H9 (cell line): Measurements from ENCODE around the gene MYMK. TPM values are rescaled to one million over a fixed set of nuclear protein-coding genes. Genes with fewer than 3 reads are reported as not detected.

Source experiments
- DNase-seq: peaks from one replicate; pipeline ENCODE4 v3.0.0-alpha.2; 2017
- H2AFZ ChIP-seq: one replicate; pipeline ENCODE4 v1.6.1; 2013; ENCODE audit warnings: mild to moderate bottlenecking, low read length, control low read depth, moderate library complexity
- H2AK5ac ChIP-seq: 2 replicates; pipeline ENCODE4 v1.6.1; 2013; ENCODE audit warnings: low read length, control low read depth, mixed read lengths; ENCODE audit not compliant: insufficient read length
- H2BK120ac ChIP-seq: one replicate; pipeline ENCODE4 v1.6.1; 2013; ENCODE audit warnings: low read depth, mild to moderate bottlenecking, low read length, control low read depth, inconsistent platforms; ENCODE audit not compliant: poor library complexity, severe bottlenecking
- H2BK12ac ChIP-seq: 2 replicates; pipeline ENCODE4 v1.6.1; 2013; ENCODE audit warnings: low read length, control low read depth, mixed read lengths, low read depth; ENCODE audit not compliant: insufficient read length
- H2BK15ac ChIP-seq: 2 replicates; pipeline ENCODE4 v1.6.1; 2013; ENCODE audit warnings: low read depth, low read length, control low read depth
- H2BK20ac ChIP-seq: one replicate; pipeline ENCODE4 v1.6.1; 2013; ENCODE audit warnings: low read depth, mild to moderate bottlenecking, low read length, control low read depth, inconsistent platforms; ENCODE audit not compliant: poor library complexity, severe bottlenecking
- H2BK5ac ChIP-seq: 2 replicates; pipeline ENCODE4 v1.6.1; 2013; ENCODE audit warnings: low read length, control low read depth, mixed read lengths; ENCODE audit not compliant: insufficient read length
- H3K14ac ChIP-seq: 2 replicates; pipeline ENCODE4 v1.6.1; 2013; ENCODE audit warnings: low read length, control low read depth; ENCODE audit not compliant: insufficient read depth
- H3K18ac ChIP-seq: 2 replicates; pipeline ENCODE4 v1.6.1; 2013; ENCODE audit warnings: low read depth, mild to moderate bottlenecking, mixed read lengths, low read length, control low read depth; ENCODE audit not compliant: insufficient read length
- H3K23ac ChIP-seq: 2 replicates; pipeline ENCODE4 v1.6.1; 2013; ENCODE audit warnings: low read length, control low read depth, mixed read lengths, low read depth; ENCODE audit not compliant: insufficient read length
- H3K23me2 ChIP-seq: 2 replicates; pipeline ENCODE4 v1.6.1; 2013; ENCODE audit warnings: low read depth, mild to moderate bottlenecking, mixed read lengths, low read length, control low read depth; ENCODE audit not compliant: insufficient read length, poor library complexity, severe bottlenecking
- H3K27ac ChIP-seq: 2 replicates; pipeline ENCODE4 v1.5.1; 2013; ENCODE audit warnings: low read length, control low read depth, mixed read lengths, low read depth; ENCODE audit not compliant: insufficient read length
- H3K27me3 ChIP-seq: 2 replicates; pipeline ENCODE4 v1.6.1; 2013; ENCODE audit warnings: low read length, control low read depth, inconsistent platforms; ENCODE audit not compliant: insufficient read depth
- H3K4ac ChIP-seq: 2 replicates; pipeline ENCODE4 v1.6.1; 2013; ENCODE audit warnings: low read depth, mild to moderate bottlenecking, control low read depth, inconsistent platforms, low read length, moderate library complexity
- H3K4me1 ChIP-seq: 2 replicates; pipeline ENCODE4 v1.6.1; 2013; ENCODE audit warnings: low read length, control low read depth, inconsistent platforms; ENCODE audit not compliant: insufficient read depth
- H3K4me2 ChIP-seq: 2 replicates; pipeline ENCODE4 v1.6.1; 2013; ENCODE audit warnings: low read length, control low read depth, mixed read lengths; ENCODE audit not compliant: insufficient read length, insufficient read depth
- H3K56ac ChIP-seq: 2 replicates; pipeline ENCODE4 v1.6.1; 2013; ENCODE audit warnings: low read depth, mild to moderate bottlenecking, mixed read lengths, low read length, control low read depth; ENCODE audit not compliant: insufficient read length
- H3K79me1 ChIP-seq: 2 replicates; pipeline ENCODE4 v1.6.1; 2013; ENCODE audit warnings: low read depth, mild to moderate bottlenecking, moderate library complexity, low read length, control low read depth, inconsistent platforms; ENCODE audit not compliant: insufficient read depth, poor library complexity, severe bottlenecking
- H3K79me2 ChIP-seq: 2 replicates; pipeline ENCODE4 v1.6.1; 2013; ENCODE audit warnings: low read length, control low read depth, inconsistent platforms; ENCODE audit not compliant: insufficient read depth
- H3K9ac ChIP-seq: 2 replicates; pipeline ENCODE4 v1.6.1; 2013; ENCODE audit warnings: low read length, control low read depth, mixed read lengths; ENCODE audit not compliant: insufficient read length; ENCODE audit errors: extremely low read depth
- H3K9me3 ChIP-seq: one replicate; pipeline ENCODE4 v1.6.1; 2013; ENCODE audit warnings: low read depth, low read length, inconsistent platforms; ENCODE audit not compliant: control insufficient read depth
- H3T11ph ChIP-seq: one replicate; pipeline ENCODE4 v1.6.1; 2013; ENCODE audit warnings: mild to moderate bottlenecking, low read length, control low read depth, inconsistent platforms
- H4K20me1 ChIP-seq: one replicate; pipeline ENCODE4 v1.6.1; 2013; ENCODE audit not compliant: control insufficient read depth, insufficient read length, insufficient read depth
- H4K5ac ChIP-seq: 2 replicates; pipeline ENCODE4 v1.6.1; 2013; ENCODE audit warnings: low read depth, mild to moderate bottlenecking, mixed read lengths, low read length, control low read depth; ENCODE audit not compliant: insufficient read length
- H4K8ac ChIP-seq: replicated peaks from 2 replicates; pipeline ENCODE4 v1.6.1; 2013; ENCODE audit warnings: low read length, control low read depth, mixed read lengths, low read depth; ENCODE audit not compliant: insufficient read length
- H4K91ac ChIP-seq: 2 replicates; pipeline ENCODE4 v1.6.1; 2013; ENCODE audit warnings: low read depth, mild to moderate bottlenecking, moderate library complexity, mixed read lengths, low read length, control low read depth; ENCODE audit not compliant: insufficient read length
- H3K27ac Mint-ChIP-seq, 3 experiments: 2 replicates in 2 of 3; 3 replicates in 1 of 3; pipeline ENCODE4 v1.8.0; 2020 to 2021; ENCODE audit warnings: mixed read lengths in 3 of 3, mild to moderate bottlenecking in 1 of 3, moderate library complexity in 1 of 3
- H3K27me3 Mint-ChIP-seq: 2 replicates; pipeline ENCODE4 v1.8.0; 2021; ENCODE audit warnings: low read depth, mild to moderate bottlenecking, moderate library complexity, mixed read lengths
- H3K36me3 Mint-ChIP-seq, 3 experiments: 2 replicates in 2 of 3; 3 replicates in 1 of 3; pipeline ENCODE4 v1.8.0; 2020 to 2021; ENCODE audit warnings: low read depth in 3 of 3, mixed read lengths in 3 of 3; ENCODE audit not compliant: insufficient read depth in 1 of 3
- H3K4me1 Mint-ChIP-seq, 2 experiments: 2 replicates each; pipeline ENCODE4 v1.8.0; 2020; ENCODE audit warnings: mixed read lengths in 2 of 2
- H3K4me3 Mint-ChIP-seq, 2 experiments: 2 replicates in 1 of 2; 3 replicates in 1 of 2; pipeline ENCODE4 v1.8.0; 2020 to 2021; ENCODE audit warnings: mild to moderate bottlenecking in 2 of 2, mixed read lengths in 2 of 2, moderate library complexity in 1 of 2
- H3K9me3 Mint-ChIP-seq, 2 experiments: 2 replicates in 1 of 2; 3 replicates in 1 of 2; pipeline ENCODE4 v1.8.0; 2020; ENCODE audit warnings: mild to moderate bottlenecking in 2 of 2, mixed read lengths in 2 of 2, moderate library complexity in 1 of 2
- CTCF ChIP-seq: fragments of 200-600 bp; sonication (generic); conservative IDR thresholded peaks from 3 replicates; pipeline ENCODE4 v1.8.0; 2021; ENCODE audit warnings: antibody characterized with exemption, mild to moderate bottlenecking
- WGBS: extraction: QIAGEN DNeasy Blood & Tissue Kit; methylation state at CpG from one replicate; pipeline ENCODE4 v1.1.7; 2013; ENCODE audit warnings: missing lambda C conversion rate, low lambda C conversion rate, mixed read lengths; ENCODE audit not compliant: insufficient read length; ENCODE audit errors: extremely low coverage; 5-methylcytosine and 5-hydroxymethylcytosine counted together
- total RNA-seq: library from RNA; stranded (reverse); gene quantifications from 2 replicates; pipeline ENCODE4 v1.2.1, GENCODE V29; 2021

The MYMK gene
- total RNA-seq, 1 experiment from 2014 or later, result not detected

- Histone ChIP-seq H2AFZ (no peak overlapping the region), H3K27me3 (no peaks in the 10 kb centered on the region), H4K8ac (no peak overlapping the region), H3K14ac (no peak overlapping the region; the same call in 1 of the 2 replicates), H3K56ac (no peak overlapping the region), H3K23ac (no peak overlapping the region), H2BK12ac (no peak overlapping the region), H3K4me2 (no peak overlapping the region), H3T11ph (no peak overlapping the region), H3K79me2 (no peaks in the 10 kb centered on the region), H3K4me1 (no peaks in the 10 kb centered on the region), H3K9me3 (no peaks in the 10 kb centered on the region), H3K9ac (no peak overlapping the region), H4K91ac (no peak overlapping the region), H3K27ac (no peak overlapping the region), H4K20me1 (no peaks in the 10 kb centered on the region), H2BK5ac (no peak overlapping the region), H3K4ac (no peak overlapping the region), H2AK5ac (no peak overlapping the region), H3K79me1 (no peaks in the 10 kb centered on the region), H2BK15ac (no peak overlapping the region), H2BK20ac (no peak overlapping the region), H4K5ac (no peak overlapping the region), H3K23me2 (no peaks in the 10 kb centered on the region), H3K18ac (no peak overlapping the region), H2BK120ac (no peak overlapping the region)
- Mint-ChIP-seq H3K4me1 (peaks cover 0 to 6% of the 10 kb centered on the region in 2 experiments; a peak in 1 of 4 replicates), H3K36me3 (no peaks in the 10 kb centered on the region), H3K27me3 (peaks cover 7% of the 10 kb centered on the region), H3K9me3 (no peaks in the 10 kb centered on the region), H3K4me3 (no peak overlapping the region), H3K27ac (no peak overlapping the region)
- DNase-seq, result no peak
- TF ChIP-seq CTCF, result no peak
- no CpG with 5 or more reads among the region's 8 CpGs for WGBS
Observed at GRCh38 chr9:133517711-133518110, 7.0 kb downstream of the MYMK start.
